ENCODE measurements around the gene CDC42SE2. TPM values are rescaled to one million over a fixed set of nuclear protein-coding genes. Genes with fewer than 3 reads are reported as not detected.

CDC42SE2 gene
- total and polyA plus RNA-seq, 2 donors from 2014 or later, result 24.8 to 90.7 TPM

DNA sequence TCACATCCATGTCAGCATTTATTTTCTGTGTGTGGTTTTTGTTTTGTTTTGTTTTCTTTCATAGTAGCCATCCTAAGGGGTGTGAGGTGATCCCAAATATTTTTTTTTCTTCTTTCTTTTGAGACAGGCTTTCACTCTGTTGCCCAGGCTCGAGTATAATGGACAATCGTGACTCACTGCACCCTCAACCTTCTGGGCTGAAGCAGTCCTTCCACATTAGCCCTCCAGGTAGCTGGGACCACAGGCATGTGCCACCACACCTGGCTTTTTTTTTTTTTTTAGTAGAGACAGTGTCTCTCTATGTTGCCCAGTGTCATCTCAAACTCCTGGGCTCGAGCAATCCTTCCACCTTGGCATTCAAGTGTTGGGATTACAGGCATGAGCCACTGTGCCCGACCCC, 59.1 kb downstream of the CDC42SE2 start:
- DNase-seq, result no peak
- H3K9ac ChIP-seq (ENCODE audit: low read length in 3 of 3), result no peak overlapping the region
- intact Hi-C loops (cut with DNase I), result no loop called here
- TF ChIP-seq CTCF (IDR thresholded peaks at IDR 0.05; ENCODE audit: borderline replicate concordance, extremely low read depth, insufficient read depth), result no peak
- H3K4me1 ChIP-seq (ENCODE audit: control insufficient read depth in 2 of 3, insufficient read depth in 2 of 3, low read depth in 1 of 3, low read length in 3 of 3), result no peaks in the 10 kb centered on the region
- H3K27me3 ChIP-seq (ENCODE audit: control insufficient read depth, insufficient read depth, low read length), result no peaks in the 10 kb centered on the region
- no peak overlapping the region for H3K27ac ChIP-seq (ENCODE audit: low read depth in 2 of 2, low read length in 2 of 2)
- no peak for FAIRE-seq
- H3K9me3 ChIP-seq (ENCODE audit: control insufficient read depth in 2 of 3, insufficient read depth in 1 of 3, low read length in 3 of 3), result no peaks in the 10 kb centered on the region
- H3K36me3 ChIP-seq (ENCODE audit: control insufficient read depth in 2 of 3, insufficient read depth in 3 of 3, low read length in 3 of 3), result peaks cover 0 to 5% (median 0%) of the 10 kb centered on the region in 3 donors
- no peak overlapping the region for H3K4me3 ChIP-seq (ENCODE audit: low read length in 3 of 3)

DNA sequence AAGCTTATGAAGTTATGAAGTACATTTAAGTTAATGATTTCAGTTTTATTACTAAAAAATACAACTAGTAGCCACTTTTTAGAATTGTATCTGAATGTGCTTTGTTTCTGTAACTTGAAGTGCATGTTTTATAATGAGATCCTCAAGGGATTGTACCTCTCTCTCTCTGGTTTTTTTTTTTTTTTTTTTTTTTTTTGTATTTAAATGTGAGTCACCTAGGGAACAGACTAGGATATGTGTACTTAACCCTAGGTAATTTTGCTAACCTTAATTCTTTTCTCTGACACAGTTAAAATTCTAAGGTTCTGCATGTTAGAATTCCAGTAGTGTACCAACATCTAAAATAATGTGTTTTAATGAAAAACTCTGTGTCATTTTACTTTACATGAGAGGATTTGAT, 59.5 kb downstream of the CDC42SE2 start:
- Histone ChIP-seq H3K4me1 (ENCODE audit: control insufficient read depth in 2 of 3, insufficient read depth in 2 of 3, low read depth in 1 of 3, low read length in 3 of 3) (no peaks in the 10 kb centered on the region), H3K36me3 (ENCODE audit: control insufficient read depth in 2 of 3, insufficient read depth in 3 of 3, low read length in 3 of 3) (peaks cover 0 to 3% (median 0%) of the 10 kb centered on the region in 3 donors), H3K9ac (ENCODE audit: low read length in 3 of 3) (no peak overlapping the region), H3K27me3 (ENCODE audit: control insufficient read depth, insufficient read depth, low read length) (no peaks in the 10 kb centered on the region), H3K9me3 (ENCODE audit: control insufficient read depth in 2 of 3, insufficient read depth in 1 of 3, low read length in 3 of 3) (no peaks in the 10 kb centered on the region), H3K4me3 (ENCODE audit: low read length in 3 of 3) (no peak overlapping the region), H3K27ac (ENCODE audit: low read depth in 2 of 2, low read length in 2 of 2) (no peak overlapping the region)
- intact Hi-C loops (cut with DNase I), result no loop called here
- DNase-seq, result no peak
- FAIRE-seq, result no peak
- no peak for TF ChIP-seq CTCF (IDR thresholded peaks at IDR 0.05; ENCODE audit: borderline replicate concordance, extremely low read depth, insufficient read depth)

DNA sequence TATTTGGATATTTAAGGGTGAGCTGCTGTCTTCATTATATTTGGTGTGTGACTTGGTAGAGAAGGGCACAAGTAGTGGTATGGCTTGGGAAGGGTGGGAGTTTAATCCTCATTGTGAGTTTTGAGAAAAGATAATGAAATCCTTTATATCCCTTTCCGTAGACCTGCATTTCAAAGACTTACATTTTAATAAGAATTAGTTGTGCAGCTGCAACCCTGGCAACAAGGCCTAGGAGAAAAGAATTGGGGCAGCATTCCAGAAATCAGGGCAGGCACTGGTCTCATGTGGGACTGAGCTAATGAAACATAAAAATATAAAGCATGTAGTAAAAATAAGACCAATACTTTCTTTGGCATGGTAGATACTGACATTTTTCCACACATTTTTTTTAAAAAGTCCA, 60.5 kb downstream of the CDC42SE2 start:
- Histone ChIP-seq H3K27me3 (ENCODE audit: control insufficient read depth, insufficient read depth, low read length) (no peaks in the 10 kb centered on the region), H3K9ac (ENCODE audit: low read length in 3 of 3) (peak overlapping the region in 1 of 3 donors; percentile 15), H3K9me3 (ENCODE audit: control insufficient read depth in 2 of 3, insufficient read depth in 1 of 3, low read length in 3 of 3) (no peaks in the 10 kb centered on the region), H3K36me3 (ENCODE audit: control insufficient read depth in 2 of 3, insufficient read depth in 3 of 3, low read length in 3 of 3) (no peaks in the 10 kb centered on the region), H3K4me1 (ENCODE audit: control insufficient read depth in 2 of 3, insufficient read depth in 2 of 3, low read depth in 1 of 3, low read length in 3 of 3) (no peaks in the 10 kb centered on the region), H3K27ac (ENCODE audit: low read depth in 2 of 2, low read length in 2 of 2) (no peak overlapping the region), H3K4me3 (ENCODE audit: low read length in 3 of 3) (no peak overlapping the region)
- intact Hi-C loops (cut with DNase I), result no loop called here
- TF ChIP-seq CTCF (IDR thresholded peaks at IDR 0.05; ENCODE audit: borderline replicate concordance, extremely low read depth, insufficient read depth), result no peak
- DNase-seq, result peak in 1 of 5 donors; percentile 21
- FAIRE-seq, result no peak

Measured in kidney (tissue), 14 donors.